ENCODE data around the gene CCM2L.
A peak's percentile ranks its signal among the peaks of the same experiment; 100 is the strongest.

Gene CCM2L

DNA sequence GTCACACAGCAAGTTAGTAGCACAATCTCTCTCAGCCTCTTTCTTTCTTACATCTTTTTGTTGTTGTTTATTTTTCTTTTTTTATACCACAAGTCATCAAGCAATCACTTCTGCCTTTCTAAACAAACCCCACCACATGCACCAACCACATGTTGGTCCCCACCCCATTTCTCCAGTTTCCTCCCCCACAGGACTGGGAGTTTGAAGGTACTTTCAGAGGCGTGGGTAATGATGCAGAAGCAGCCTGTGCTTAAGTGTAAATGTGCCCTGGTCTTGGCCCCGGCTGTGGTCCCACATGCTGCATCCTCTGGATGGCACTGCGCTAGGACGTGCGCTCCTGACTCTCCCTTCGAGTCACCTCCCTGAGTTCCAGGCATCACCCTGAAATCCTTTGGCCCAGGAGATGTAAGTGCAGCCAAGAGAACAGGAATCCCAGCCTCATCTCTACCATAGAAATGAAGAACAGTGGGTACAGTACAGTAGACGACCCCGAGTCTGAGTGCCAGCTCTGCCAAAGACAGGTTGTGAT lies 47.5 kb downstream of the CCM2L start:
- TF ChIP-seq, protein P1, sequence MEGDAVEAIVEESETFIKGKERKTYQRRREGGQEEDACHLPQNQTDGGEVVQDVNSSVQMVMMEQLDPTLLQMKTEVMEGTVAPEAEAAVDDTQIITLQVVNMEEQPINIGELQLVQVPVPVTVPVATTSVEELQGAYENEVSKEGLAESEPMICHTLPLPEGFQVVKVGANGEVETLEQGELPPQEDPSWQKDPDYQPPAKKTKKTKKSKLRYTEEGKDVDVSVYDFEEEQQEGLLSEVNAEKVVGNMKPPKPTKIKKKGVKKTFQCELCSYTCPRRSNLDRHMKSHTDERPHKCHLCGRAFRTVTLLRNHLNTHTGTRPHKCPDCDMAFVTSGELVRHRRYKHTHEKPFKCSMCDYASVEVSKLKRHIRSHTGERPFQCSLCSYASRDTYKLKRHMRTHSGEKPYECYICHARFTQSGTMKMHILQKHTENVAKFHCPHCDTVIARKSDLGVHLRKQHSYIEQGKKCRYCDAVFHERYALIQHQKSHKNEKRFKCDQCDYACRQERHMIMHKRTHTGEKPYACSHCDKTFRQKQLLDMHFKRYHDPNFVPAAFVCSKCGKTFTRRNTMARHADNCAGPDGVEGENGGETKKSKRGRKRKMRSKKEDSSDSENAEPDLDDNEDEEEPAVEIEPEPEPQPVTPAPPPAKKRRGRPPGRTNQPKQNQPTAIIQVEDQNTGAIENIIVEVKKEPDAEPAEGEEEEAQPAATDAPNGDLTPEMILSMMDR (IDR thresholded peaks at IDR 0.05), result no peak
- no peak for DNase-seq
- Mint-ChIP-seq H3K27ac (no peak overlapping the region), H3K4me1 (peaks cover 15% of the 10 kb centered on the region), H3K27me3 (ENCODE audit: low read depth, poor library complexity) (peaks cover 40% of the 10 kb centered on the region), H3K4me3 (no peak overlapping the region), H3K9me3 (no peaks in the 10 kb centered on the region), H3K36me3 (ENCODE audit: low read depth) (no peaks in the 10 kb centered on the region)

DNA sequence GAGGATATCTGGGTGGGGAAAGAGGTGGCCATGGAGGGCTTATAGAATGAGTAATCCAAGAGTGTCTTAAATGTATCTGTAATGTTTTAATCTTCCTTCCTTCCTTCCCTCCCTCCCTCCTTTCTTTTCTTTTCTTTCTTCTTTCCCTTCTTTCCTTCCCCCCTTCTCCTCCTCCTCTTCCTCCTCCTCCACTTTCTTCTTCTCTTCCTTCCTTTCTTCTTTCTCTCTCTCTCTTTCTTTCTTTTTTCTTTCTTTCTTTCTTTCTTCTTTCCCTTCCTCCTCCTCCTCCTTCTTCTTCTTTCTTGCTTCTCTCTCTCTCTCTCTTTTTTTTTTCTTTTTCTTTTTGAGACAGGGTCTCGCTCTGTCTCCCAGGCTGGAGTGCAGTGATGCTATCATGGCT lies 49.0 kb downstream of the CCM2L start:
- H3K9me3 Mint-ChIP-seq, result no peaks in the 10 kb centered on the region
- TF ChIP-seq, protein P1 (IDR thresholded peaks at IDR 0.05), result no peak

DNA sequence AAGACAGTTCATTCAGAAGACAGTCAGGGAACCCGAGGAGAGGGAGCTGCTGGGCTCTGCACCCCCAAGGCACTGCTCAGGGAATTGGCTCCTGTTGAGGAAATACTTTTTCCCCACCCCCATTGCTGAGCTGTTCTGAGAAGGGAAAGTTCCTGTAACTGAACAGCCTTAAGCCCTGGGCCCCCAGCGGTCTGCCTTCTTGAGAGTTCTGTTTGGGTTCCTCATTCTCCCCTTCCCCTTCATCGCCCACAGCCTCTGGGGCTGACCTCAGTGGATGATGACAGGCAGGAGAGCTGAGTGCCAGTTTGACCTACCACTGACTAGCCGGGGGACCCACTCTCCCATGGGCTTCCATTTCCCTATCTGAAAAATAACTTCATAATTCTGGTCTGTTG lies 52.5 kb downstream of the CCM2L start:
- Mint-ChIP-seq H3K27ac (no peak overlapping the region), H3K9me3 (no peaks in the 10 kb centered on the region), H3K36me3 (ENCODE audit: low read depth) (no peaks in the 10 kb centered on the region), H3K27me3 (ENCODE audit: low read depth, poor library complexity) (peaks cover 17% of the 10 kb centered on the region), H3K4me1 (peaks cover 34% of the 10 kb centered on the region), H3K4me3 (no peak overlapping the region)
- TF ChIP-seq, protein P1 (IDR thresholded peaks at IDR 0.05), result no peak
- DNase-seq, result no peak

More for the DNA sequence above, 49.0 kb downstream of the CCM2L start:
- Mint-ChIP-seq H3K4me1 (peaks cover 14% of the 10 kb centered on the region), H3K4me3 (no peak overlapping the region), H3K27ac (peak overlapping the region; percentile 60), H3K36me3 (ENCODE audit: low read depth) (no peaks in the 10 kb centered on the region), H3K27me3 (ENCODE audit: low read depth, poor library complexity) (peaks cover 25% of the 10 kb centered on the region)
- no peak for DNase-seq

DNA sequence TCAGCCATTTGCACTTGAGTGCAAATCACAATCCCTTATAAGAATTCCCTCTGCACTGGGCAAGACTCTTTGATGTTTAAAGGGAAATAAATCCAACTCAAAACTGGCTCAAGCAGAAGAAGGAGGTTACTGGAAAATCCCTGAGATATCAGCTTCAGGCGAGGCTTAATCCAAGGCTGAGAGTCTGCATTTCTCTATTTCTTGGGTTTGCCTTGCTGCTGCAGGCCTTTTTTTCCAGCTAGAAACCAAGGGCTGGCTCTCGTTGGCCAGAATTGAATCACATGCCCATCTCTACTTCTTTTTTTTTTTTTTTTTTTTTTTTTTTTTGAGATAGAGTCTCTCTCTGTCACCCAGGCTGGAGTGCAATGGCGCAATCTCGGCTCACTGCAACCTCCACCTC lies 53.5 kb downstream of the CCM2L start:
- TF ChIP-seq, protein P1 (IDR thresholded peaks at IDR 0.05), result no peak
- Mint-ChIP-seq H3K27ac (no peak overlapping the region), H3K4me1 (peaks cover 39% of the 10 kb centered on the region), H3K9me3 (no peaks in the 10 kb centered on the region), H3K4me3 (no peak overlapping the region), H3K27me3 (ENCODE audit: low read depth, poor library complexity) (peaks cover 11% of the 10 kb centered on the region), H3K36me3 (ENCODE audit: low read depth) (no peaks in the 10 kb centered on the region)
- DNase-seq, result no peak

DNA sequence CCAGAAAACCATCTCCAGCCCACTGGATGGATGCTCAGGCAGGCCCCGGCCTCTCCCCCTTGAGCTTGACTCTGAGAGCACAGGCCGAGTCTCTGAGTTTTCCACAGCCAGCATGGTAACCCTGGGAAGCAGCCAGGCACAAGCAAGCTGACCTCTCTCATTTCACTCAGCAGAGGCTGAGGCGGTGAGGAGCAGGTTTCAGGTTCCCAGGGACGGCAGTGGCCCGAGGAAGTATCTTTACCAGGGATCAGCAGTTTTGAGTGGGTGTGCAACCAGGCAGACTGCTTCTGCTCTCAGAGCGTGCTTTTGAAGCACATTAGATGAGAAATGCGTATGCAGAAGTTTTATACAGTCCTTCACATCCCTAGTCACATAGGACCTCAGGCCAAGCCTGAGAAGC lies 54.4 kb downstream of the CCM2L start:
- Mint-ChIP-seq H3K27ac (no peak overlapping the region), H3K27me3 (ENCODE audit: low read depth, poor library complexity) (peaks cover 8% of the 10 kb centered on the region), H3K4me3 (no peak overlapping the region), H3K4me1 (peaks cover 47% of the 10 kb centered on the region), H3K9me3 (no peaks in the 10 kb centered on the region), H3K36me3 (ENCODE audit: low read depth) (no peaks in the 10 kb centered on the region)
- DNase-seq, result peak; percentile 54
- TF ChIP-seq, protein P1 (IDR thresholded peaks at IDR 0.05), result no peak

DNA sequence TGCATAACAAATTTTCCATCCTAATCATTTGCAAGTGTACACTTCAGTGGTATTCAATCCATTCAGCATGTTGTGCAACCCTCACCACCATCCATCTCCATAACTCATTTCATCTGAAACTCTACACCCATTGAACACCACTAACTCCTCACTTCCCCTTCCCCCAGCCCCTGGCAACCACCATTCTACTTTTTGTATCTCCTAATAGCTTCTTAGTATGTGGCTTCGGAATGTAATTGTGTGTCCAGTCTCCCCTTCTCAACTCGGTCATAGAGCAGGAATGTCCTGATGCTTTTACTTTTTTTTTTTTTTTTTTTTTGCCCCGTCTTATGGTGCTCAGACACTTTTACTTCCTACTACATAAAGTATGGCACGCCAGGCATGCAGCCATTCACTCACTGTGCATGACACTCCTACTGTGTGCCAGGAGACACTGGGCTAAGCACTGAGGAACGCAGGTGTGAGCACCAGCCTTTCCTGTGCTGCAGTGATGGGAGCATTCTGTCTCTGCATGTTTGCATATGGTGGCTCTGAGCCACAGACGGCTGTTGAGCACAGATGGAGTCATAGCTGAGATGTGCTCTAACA lies 57.1 kb downstream of the CCM2L start:
- Mint-ChIP-seq H3K27me3 (ENCODE audit: low read depth, poor library complexity) (peaks cover 3% of the 10 kb centered on the region), H3K4me1 (peaks cover 50% of the 10 kb centered on the region), H3K9me3 (no peaks in the 10 kb centered on the region), H3K27ac (peak overlapping the region; percentile 14), H3K4me3 (no peak overlapping the region), H3K36me3 (ENCODE audit: low read depth) (no peaks in the 10 kb centered on the region)
- TF ChIP-seq, protein P1 (IDR thresholded peaks at IDR 0.05), result no peak
- DNase-seq, result no peak
